Measurements from ENCODE around the gene CACNA1B. TPM values are rescaled to one million over a fixed set of nuclear protein-coding genes. Genes with fewer than 3 reads are reported as not detected.
A peak's percentile ranks its signal among the peaks of the same experiment; 100 is the strongest.
"Not testable (repeated sequence)": the region's sequence is repeated elsewhere in the genome, so short reads cannot be mapped to it uniquely, and the experiment has no call there.

Gene CACNA1B
- total RNA-seq, result under 1 TPM in 1 of 5 experiments, not detected in 4; 0.07 TPM
- polyA plus RNA-seq, result not detected
- total RNA-seq, result not detected

DNA sequence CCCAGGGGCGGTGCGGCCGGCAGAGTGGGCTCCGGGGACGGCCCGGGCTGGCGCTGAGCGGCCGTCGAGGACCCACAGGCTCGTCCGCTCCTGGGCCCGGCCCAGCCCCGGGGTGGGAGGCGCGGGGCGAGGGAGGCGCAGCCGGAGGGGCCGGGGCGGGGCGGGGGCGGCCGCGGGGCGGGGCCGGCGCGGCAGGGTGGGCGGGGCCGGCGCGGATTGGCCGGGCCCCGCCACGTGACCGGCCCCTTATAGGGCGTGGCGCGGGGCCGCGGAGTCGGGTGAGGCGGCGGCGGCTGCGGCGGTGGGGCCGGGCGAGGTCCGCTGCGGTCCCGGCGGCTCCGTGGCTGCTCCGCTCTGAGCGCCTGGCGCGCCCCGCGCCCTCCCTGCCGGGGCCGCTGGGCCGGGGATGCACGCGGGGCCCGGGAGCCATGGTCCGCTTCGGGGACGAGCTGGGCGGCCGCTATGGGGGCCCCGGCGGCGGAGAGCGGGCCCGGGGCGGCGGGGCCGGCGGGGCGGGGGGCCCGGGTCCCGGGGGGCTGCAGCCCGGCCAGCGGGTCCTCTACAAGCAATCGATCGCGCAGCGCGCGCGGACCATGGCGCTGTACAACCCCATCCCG, at the start of gene CACNA1B:
Gene CACNA1B, plus strand, starts transcription at position 277 of the 617 bp plus-strand sequence. Its CDS starts 152 bp downstream, at position 429.
- H3K9me3 ChIP-seq (ENCODE audit: control insufficient read depth in 2 of 3, low read length in 3 of 3); ATAC-seq; H3K27ac ChIP-seq (ENCODE audit: low read depth, low read length); CTCF ChIA-PET; H3K36me3 Mint-ChIP-seq; H3K27ac Mint-ChIP-seq; H3K4me1 Mint-ChIP-seq; H3K36me3 ChIP-seq (ENCODE audit: control insufficient read depth in 2 of 3, insufficient read depth in 3 of 3, low read length in 3 of 3); H3K9me3 Mint-ChIP-seq; H3K4me1 ChIP-seq (ENCODE audit: control insufficient read depth in 2 of 2, insufficient read depth in 2 of 2, low read length in 2 of 2); DNase-seq; H3K27me3 ChIP-seq (ENCODE audit: control insufficient read depth in 2 of 2, insufficient read depth in 2 of 2, low read length in 2 of 2); H3K4me3 ChIP-seq (ENCODE audit: low read length); intact Hi-C loops (cut with micrococcal nuclease); POLR2A ChIA-PET: not testable (repeated sequence)
- Mint-ChIP-seq H3K27me3 (peaks cover 12 to 54% (median 40%) of the 10 kb centered on the region in 5 donors), H3K4me3 (peak within 1 kb of the TSS in 6 of 10 donors; percentile 7 to 70 (median 61))

- H3K36me3 Mint-ChIP-seq, result peaks cover 10 to 61% (median 38%) of the 10 kb centered on the region in 5 donors
Observed at GRCh38 chr9:137827908-137828526, 49.6 kb upstream of the CACNA1B start.

GRCh38 chr9:137828527-137829259, 48.9 kb upstream of the CACNA1B start:
- no peak overlapping the region for H3K4me3 ChIP-seq (ENCODE audit: low read length)
- H3K4me1 ChIP-seq (ENCODE audit: control insufficient read depth in 2 of 2, insufficient read depth in 2 of 2, low read length in 2 of 2), result no peaks in the 10 kb centered on the region
- Mint-ChIP-seq H3K27me3 (no peaks in the 10 kb centered on the region), H3K36me3 (peaks cover 9 to 60% (median 37%) of the 10 kb centered on the region in 5 donors), H3K27ac (peak overlapping the region in 1 of 9 donors; percentile 67), H3K4me1 (peaks cover 0 to 9% (median 3%) of the 10 kb centered on the region in 7 donors), H3K9me3 (peaks cover 0 to 4% (median 0%) of the 10 kb centered on the region in 11 donors), H3K4me3 (no peak overlapping the region)
- no peaks in the 10 kb centered on the region for H3K27me3 ChIP-seq (ENCODE audit: control insufficient read depth in 2 of 2, insufficient read depth in 2 of 2, low read length in 2 of 2)
- no peaks in the 10 kb centered on the region for H3K9me3 ChIP-seq (ENCODE audit: control insufficient read depth in 2 of 3, low read length in 3 of 3)
- H3K36me3 ChIP-seq (ENCODE audit: control insufficient read depth in 2 of 3, insufficient read depth in 3 of 3, low read length in 3 of 3), result peaks cover 0 to 70% (median 4%) of the 10 kb centered on the region in 3 experiments
- ATAC-seq, result no peak
- no peak overlapping the region for H3K27ac ChIP-seq (ENCODE audit: low read depth, low read length)
- ChIA-PET POLR2A (no interaction called here), CTCF (no interaction called here)
- intact Hi-C loops (cut with micrococcal nuclease), result no loop called here
- DNase-seq, result peak in 1 of 9 donors; percentile 3

More at GRCh38 chr9:137827908-137828526, 49.6 kb upstream of the CACNA1B start:
- no peaks in the 10 kb centered on the region for H3K27me3 Mint-ChIP-seq
- Histone ChIP-seq H3K4me3 (ENCODE audit: low read length) (no peak overlapping the region), H3K27me3 (ENCODE audit: control insufficient read depth in 2 of 2, insufficient read depth in 2 of 2, low read length in 2 of 2) (no peaks in the 10 kb centered on the region), H3K4me1 (ENCODE audit: control insufficient read depth in 2 of 2, insufficient read depth in 2 of 2, low read length in 2 of 2) (no peaks in the 10 kb centered on the region), H3K36me3 (ENCODE audit: control insufficient read depth in 2 of 3, insufficient read depth in 3 of 3, low read length in 3 of 3) (peaks cover 0 to 65% (median 4%) of the 10 kb centered on the region in 3 experiments), H3K27ac (ENCODE audit: low read depth, low read length) (no peak overlapping the region), H3K9me3 (ENCODE audit: control insufficient read depth in 2 of 3, low read length in 3 of 3) (no peaks in the 10 kb centered on the region)
- DNase-seq (no peak), ATAC-seq (no peak)
- peaks cover 0 to 4% (median 0%) of the 10 kb centered on the region in 11 donors for H3K9me3 Mint-ChIP-seq
- ChIA-PET CTCF (no interaction called here), POLR2A (no interaction called here)
- no peak overlapping the region for H3K27ac Mint-ChIP-seq
- no peak overlapping the region for H3K4me3 Mint-ChIP-seq
- peaks cover 0 to 10% (median 3%) of the 10 kb centered on the region in 7 donors for H3K4me1 Mint-ChIP-seq
- intact Hi-C loops (cut with micrococcal nuclease), result no loop called here

GRCh38 chr9:137829260-137829996, 48.2 kb upstream of the CACNA1B start:
- peaks cover 0 to 4% (median 0%) of the 10 kb centered on the region in 11 donors for H3K9me3 Mint-ChIP-seq
- no peaks in the 10 kb centered on the region for H3K4me1 ChIP-seq (ENCODE audit: control insufficient read depth in 2 of 2, insufficient read depth in 2 of 2, low read length in 2 of 2)
- DNase-seq (no peak), ATAC-seq (no peak)
- intact Hi-C loops (cut with micrococcal nuclease), result no loop called here
- ChIA-PET POLR2A (no interaction called here), CTCF (no interaction called here)
- peaks cover 0 to 70% (median 4%) of the 10 kb centered on the region in 3 experiments for H3K36me3 ChIP-seq (ENCODE audit: control insufficient read depth in 2 of 3, insufficient read depth in 3 of 3, low read length in 3 of 3)
- H3K4me1 Mint-ChIP-seq, result peaks cover 0 to 4% (median 1%) of the 10 kb centered on the region in 7 donors
- no peak overlapping the region for H3K4me3 ChIP-seq (ENCODE audit: low read length)
- no peaks in the 10 kb centered on the region for H3K27me3 Mint-ChIP-seq
- no peaks in the 10 kb centered on the region for H3K9me3 ChIP-seq (ENCODE audit: control insufficient read depth in 2 of 3, low read length in 3 of 3)
- H3K27me3 ChIP-seq (ENCODE audit: control insufficient read depth in 2 of 2, insufficient read depth in 2 of 2, low read length in 2 of 2), result no peaks in the 10 kb centered on the region
- H3K4me3 Mint-ChIP-seq, result no peak overlapping the region
- peak overlapping the region in 2 of 9 donors; percentile 32 to 67 for H3K27ac Mint-ChIP-seq
- H3K27ac ChIP-seq (ENCODE audit: low read depth, low read length), result no peak overlapping the region
- peaks cover 4 to 53% (median 30%) of the 10 kb centered on the region in 5 donors for H3K36me3 Mint-ChIP-seq

DNA sequence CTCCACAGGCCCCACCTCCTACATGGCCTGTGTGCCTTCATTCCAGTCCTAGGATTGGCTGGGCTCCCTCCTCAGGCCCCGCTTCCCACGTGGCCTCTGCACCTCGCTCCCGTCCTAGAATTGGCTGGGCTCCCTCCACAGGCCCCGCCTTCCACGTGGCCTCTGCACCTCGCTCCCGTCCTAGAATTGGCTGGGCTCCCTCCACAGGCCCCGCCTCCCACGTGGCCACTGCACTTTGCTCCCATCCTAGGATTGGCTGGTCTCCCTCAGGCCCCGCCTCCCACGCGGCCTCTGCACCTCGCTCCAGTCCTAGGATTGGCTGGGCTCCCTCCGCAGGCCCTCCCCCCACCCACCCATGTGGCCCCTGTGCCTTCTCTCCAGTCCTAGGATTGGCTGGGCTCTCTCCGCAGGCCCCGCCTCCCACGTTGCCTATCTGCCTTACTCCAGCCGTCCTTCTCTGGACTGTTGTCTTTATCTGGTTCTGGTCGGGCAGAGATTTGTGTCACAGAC, 45.3 kb upstream of the CACNA1B start:
- peaks cover 0 to 72% (median 8%) of the 10 kb centered on the region in 3 experiments for H3K36me3 ChIP-seq (ENCODE audit: control insufficient read depth in 2 of 3, insufficient read depth in 3 of 3, low read length in 3 of 3)
- peaks cover 0 to 2% (median 0%) of the 10 kb centered on the region in 7 donors for H3K4me1 Mint-ChIP-seq
- H3K9me3 ChIP-seq (ENCODE audit: control insufficient read depth in 2 of 3, low read length in 3 of 3), result no peaks in the 10 kb centered on the region
- no peak overlapping the region for H3K27ac Mint-ChIP-seq
- POLR2A ChIA-PET, result no interaction called here
- no peaks in the 10 kb centered on the region for H3K27me3 ChIP-seq (ENCODE audit: control insufficient read depth in 2 of 2, insufficient read depth in 2 of 2, low read length in 2 of 2)
- no peak overlapping the region for H3K4me3 ChIP-seq (ENCODE audit: low read length)
- no peaks in the 10 kb centered on the region for H3K4me1 ChIP-seq (ENCODE audit: control insufficient read depth in 2 of 2, insufficient read depth in 2 of 2, low read length in 2 of 2)
- H3K4me3 Mint-ChIP-seq, result no peak overlapping the region
- H3K9me3 Mint-ChIP-seq, result peaks cover 0 to 1% (median 0%) of the 10 kb centered on the region in 11 donors
- no peak for ATAC-seq
- H3K36me3 Mint-ChIP-seq, result peaks cover 2 to 36% (median 8%) of the 10 kb centered on the region in 5 donors
- intact Hi-C loops (cut with micrococcal nuclease), result no loop called here
- H3K27ac ChIP-seq (ENCODE audit: low read depth, low read length), result no peak overlapping the region
- DNase-seq, result no peak
- H3K27me3 Mint-ChIP-seq, result no peaks in the 10 kb centered on the region
- CTCF ChIA-PET, result no interaction called here

DNA sequence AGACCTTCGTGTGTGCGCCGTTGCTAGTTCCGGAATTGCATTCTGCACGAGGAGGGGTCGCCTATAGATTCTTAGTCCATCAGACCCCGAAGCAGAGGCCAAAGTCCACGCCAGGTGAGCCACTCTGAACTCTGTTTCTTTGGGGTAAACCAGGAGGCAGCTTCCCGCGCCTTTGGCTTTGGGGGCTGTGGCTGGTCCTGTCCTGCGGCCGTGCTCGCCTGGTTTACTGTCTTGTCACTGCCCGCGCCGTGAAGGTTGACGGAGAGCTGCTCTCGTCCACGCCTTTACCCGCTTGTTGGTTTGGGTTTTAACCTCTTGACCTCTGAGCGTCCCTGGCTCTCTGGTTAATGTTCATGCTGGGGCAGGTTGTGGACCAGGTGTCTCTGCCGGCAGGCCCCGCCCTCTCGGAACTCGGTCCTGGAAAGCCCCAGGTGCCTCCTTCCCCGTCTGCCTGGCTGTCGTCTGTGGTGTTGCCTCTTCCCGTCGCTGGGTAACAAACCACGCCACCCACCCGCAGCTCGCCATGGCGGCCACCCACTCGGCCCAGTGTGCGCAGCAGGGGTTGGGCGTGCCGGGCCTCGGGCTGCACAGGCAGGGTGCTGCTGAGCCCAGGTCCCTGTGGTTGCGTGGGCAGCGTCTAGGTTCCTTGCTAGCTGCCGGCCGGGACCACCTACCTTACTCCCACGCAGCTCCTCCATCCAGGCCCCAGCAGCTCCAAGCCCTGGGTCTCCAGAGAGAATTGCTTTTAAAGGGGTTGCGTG, 44.6 kb upstream of the CACNA1B start:
- POLR2A ChIA-PET, result no interaction called here
- H3K36me3 Mint-ChIP-seq, result peaks cover 2 to 35% (median 8%) of the 10 kb centered on the region in 5 donors

More for the DNA sequence above, 44.6 kb upstream of the CACNA1B start:
- Mint-ChIP-seq H3K4me3 (no peak overlapping the region), H3K4me1 (no peaks in the 10 kb centered on the region), H3K9me3 (peaks cover 0 to 1% (median 0%) of the 10 kb centered on the region in 11 donors), H3K27ac (no peak overlapping the region), H3K27me3 (no peaks in the 10 kb centered on the region)
- Histone ChIP-seq H3K4me3 (ENCODE audit: low read length) (no peak overlapping the region), H3K27ac (ENCODE audit: low read depth, low read length) (no peak overlapping the region), H3K9me3 (ENCODE audit: control insufficient read depth in 2 of 3, low read length in 3 of 3) (no peaks in the 10 kb centered on the region), H3K36me3 (ENCODE audit: control insufficient read depth in 2 of 3, insufficient read depth in 3 of 3, low read length in 3 of 3) (peaks cover 0 to 66% (median 8%) of the 10 kb centered on the region in 3 experiments), H3K27me3 (ENCODE audit: control insufficient read depth in 2 of 2, insufficient read depth in 2 of 2, low read length in 2 of 2) (no peaks in the 10 kb centered on the region), H3K4me1 (ENCODE audit: control insufficient read depth in 2 of 2, insufficient read depth in 2 of 2, low read length in 2 of 2) (no peaks in the 10 kb centered on the region)
- DNase-seq (no peak), ATAC-seq (no peak)
- intact Hi-C loops (cut with micrococcal nuclease), result no loop called here
- CTCF ChIA-PET, result no interaction called here

Data from naive thymus-derived CD4-positive, alpha-beta T cell (primary cell).